Daoy (cell line): ENCODE measurements around the gene MT1E. TPM values are rescaled to one million over a fixed set of nuclear protein-coding genes. Genes with fewer than 3 reads are reported as not detected.
"Not testable (repeated sequence)": the region's sequence is repeated elsewhere in the genome, so short reads cannot be mapped to it uniquely, and the experiment has no call there.

Source experiments
- DNase-seq: peaks from one replicate; pipeline ENCODE4 v3.0.0-alpha.2; 2015; ENCODE audit warnings: low read depth
- total RNA-seq: library from RNA; depleted of rRNA; stranded (reverse); fragments of >200 nt; shearing (Covaris generic); gene quantifications from 2 replicates; pipeline ENCODE4 v1.2.3, GENCODE V29; 2014; rRNA removed

The MT1E gene
- total RNA-seq, 1 experiment from 2014 or later: 365 TPM

DNA sequence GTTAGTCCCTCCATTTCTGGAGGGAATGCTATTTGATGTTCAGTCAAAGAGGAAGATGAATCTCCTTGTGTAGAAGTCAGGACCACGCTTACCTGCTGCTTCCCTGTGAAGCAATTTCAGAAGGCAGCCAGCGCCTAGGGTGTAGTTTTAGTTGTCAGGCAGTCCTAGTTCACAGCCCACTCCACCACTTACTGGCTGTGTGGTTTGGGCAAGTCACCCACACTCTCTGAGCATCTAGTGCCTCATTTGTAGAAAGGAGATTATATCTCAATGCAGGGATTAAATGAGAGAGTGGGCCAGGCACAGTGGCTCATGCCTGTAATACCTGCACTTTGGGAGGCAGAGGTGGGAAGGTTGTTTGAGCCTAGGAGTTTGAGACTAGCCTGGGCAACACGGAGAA lies 46.6 kb downstream of the MT1E start:
- not testable (repeated sequence) for DNase-seq

- no peak for DNase-seq
Observed at GRCh38 chr16:56672761-56673536, 47.4 kb downstream of the MT1E start.

DNA sequence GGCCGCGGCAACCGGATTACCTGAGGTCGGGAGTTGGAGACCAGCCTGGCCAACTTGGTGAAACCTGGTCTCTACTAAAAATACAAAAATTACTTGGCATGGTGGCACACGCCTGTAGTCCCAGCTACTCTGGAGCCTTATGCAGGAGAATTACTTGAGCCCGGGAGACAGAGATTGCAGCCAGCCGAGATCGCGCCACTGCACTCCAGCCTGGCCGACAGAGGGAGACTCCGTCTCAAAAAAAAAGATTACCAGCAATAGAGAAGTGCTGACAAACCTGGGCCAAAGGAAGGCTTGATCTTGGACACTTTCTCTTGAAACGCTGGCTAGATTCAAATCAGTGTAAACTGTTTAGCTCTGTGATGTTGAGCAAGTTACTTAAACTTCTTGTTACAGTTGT lies 48.3 kb downstream of the MT1E start:
- no peak for DNase-seq

DNA sequence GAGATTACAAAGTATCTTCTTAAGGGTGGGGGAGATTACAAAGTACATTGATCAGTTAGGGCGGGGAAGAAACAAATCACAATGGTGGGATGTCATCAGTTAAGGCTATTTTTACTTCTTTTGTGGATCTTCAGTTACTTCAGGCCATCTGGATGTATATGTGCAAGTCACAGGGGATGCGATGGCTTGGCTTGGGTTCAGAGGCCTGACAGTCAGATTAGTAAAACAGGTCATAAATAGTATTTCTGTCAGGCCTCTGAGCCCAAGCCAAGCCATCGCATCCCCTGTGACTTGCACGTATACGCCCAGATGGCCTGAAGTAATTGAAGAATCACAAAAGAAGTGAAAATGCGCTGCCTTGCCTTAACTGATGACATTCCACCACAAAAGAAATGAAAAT lies 49.0 kb downstream of the MT1E start:
- DNase-seq: not testable (repeated sequence)

- no peak for DNase-seq
Observed at GRCh38 chr16:56675685-56676210, 50.2 kb downstream of the MT1E start.

Other genes with a start within 250 kb of the MT1E start
- 71.7 and 122 TPM in 2 replicates for gene AMFR, start 200.2 kb upstream of the MT1E start, total RNA-seq
- 102 and 128 TPM in 2 replicates for gene NUDT21, start 174.4 kb upstream of the MT1E start, total RNA-seq
- gene OGFOD1, start 174.2 kb upstream of the MT1E start, total RNA-seq: 61.5 and 152 TPM in 2 replicates
- gene BBS2, start 105.8 kb upstream of the MT1E start, total RNA-seq: 22.8 and 33.0 TPM in 2 replicates
- not detected in 2 replicates for gene MT4, start 60.7 kb upstream of the MT1E start, total RNA-seq
- not detected in 2 replicates for gene MT3, start 36.3 kb upstream of the MT1E start, total RNA-seq
- gene MT2A, start 17.2 kb upstream of the MT1E start, total RNA-seq: 207 and 248 TPM in 2 replicates
- gene MT1M, start 6.9 kb downstream of the MT1E start, total RNA-seq: 0.74 and 7.4 TPM in 2 replicates
- gene MT1A, start 12.9 kb downstream of the MT1E start, total RNA-seq: not detected in 2 replicates
- not detected in 2 replicates for gene MT1B, start 26.1 kb downstream of the MT1E start, total RNA-seq
- 0.29 TPM in 1 of 2 replicates, not detected in the other for gene MT1F, start 32.2 kb downstream of the MT1E start, total RNA-seq
- 8.2 and 16.3 TPM in 2 replicates for gene MT1G, start 42.3 kb downstream of the MT1E start, total RNA-seq
- gene MT1H, start 44.0 kb downstream of the MT1E start, total RNA-seq: not detected in 2 replicates
- gene MT1X, start 56.7 kb downstream of the MT1E start, total RNA-seq: 70.4 and 106 TPM in 2 replicates
- 91.9 and 120 TPM in 2 replicates for gene NUP93, start 104.3 kb downstream of the MT1E start, total RNA-seq
- not detected in 2 replicates for gene SLC12A3, start 239.4 kb downstream of the MT1E start, total RNA-seq